GM21515 (cell line): ENCODE results near the gene DHCR7.
"Not testable (repeated sequence)": the region's sequence is repeated elsewhere in the genome, so short reads cannot be mapped to it uniquely, and the experiment has no call there.

Source experiments
- ATAC-seq: cut with Tn5 transposase; IDR thresholded peaks from one replicate; pipeline ENCODE4 v1.9.1; 2021; ENCODE audit not compliant: unreplicated experiment

Gene DHCR7

GRCh38 chr11:71440021-71440755 lies 8.0 kb downstream of the DHCR7 start:
- no peak for ATAC-seq

GRCh38 chr11:71438650-71439049 lies 9.5 kb downstream of the DHCR7 start:
- no peak for ATAC-seq

GRCh38 chr11:71437879-71438278 lies 10.3 kb downstream of the DHCR7 start:
- ATAC-seq = no peak

- no peak for ATAC-seq
Measured at GRCh38 chr11:71437399-71437798, 10.8 kb downstream of the DHCR7 start.

GRCh38 chr11:71436861-71437260 lies 11.3 kb downstream of the DHCR7 start:
- ATAC-seq = no peak

GRCh38 chr11:71435278-71435951 lies 12.8 kb downstream of the DHCR7 start:
- no peak for ATAC-seq

GRCh38 chr11:71434576-71435130 lies 13.5 kb downstream of the DHCR7 start:
- ATAC-seq = no peak

GRCh38 chr11:71433648-71434450 lies 14.3 kb downstream of the DHCR7 start:
- no peak for ATAC-seq

GRCh38 chr11:71432761-71433647 lies 15.2 kb downstream of the DHCR7 start:
- no peak for ATAC-seq

- no peak for ATAC-seq
Measured at GRCh38 chr11:71431271-71431670, 16.9 kb downstream of the DHCR7 start.

- ATAC-seq = no peak
Measured at GRCh38 chr11:71430166-71430565, 18.0 kb downstream of the DHCR7 start.

GRCh38 chr11:71429701-71430100 lies 18.5 kb downstream of the DHCR7 start:
- no peak for ATAC-seq

- no peak for ATAC-seq
Measured at GRCh38 chr11:71428861-71429435, 19.2 kb downstream of the DHCR7 start.

GRCh38 chr11:71426413-71426812 lies 21.8 kb downstream of the DHCR7 start:
- no peak for ATAC-seq

- ATAC-seq = no peak
Measured at GRCh38 chr11:71425860-71426259, 22.3 kb downstream of the DHCR7 start.

- ATAC-seq = no peak
Measured at GRCh38 chr11:71425409-71425808, 22.8 kb downstream of the DHCR7 start.

GRCh38 chr11:71423181-71423790 lies 24.9 kb downstream of the DHCR7 start:
- no peak for ATAC-seq

- not testable (repeated sequence) for ATAC-seq
Measured at GRCh38 chr11:71422318-71422717, 25.9 kb downstream of the DHCR7 start.

- ATAC-seq = no peak
Measured at GRCh38 chr11:71421392-71421950, 26.7 kb downstream of the DHCR7 start.
